Fibroblast of villous mesenchyme (primary cell): ENCODE measurements around the gene RPA3. TPM values are rescaled to one million over a fixed set of nuclear protein-coding genes. Genes with fewer than 3 reads are reported as not detected.

ENCODE experiments used
- DNase-seq: peaks from one replicate; pipeline ENCODE4 v3.0.0-alpha.2; 2010; ENCODE audit warnings: low read depth
- H3K4me3 ChIP-seq: 2 replicates; pipeline ENCODE4 v1.5.1; 2011; ENCODE audit warnings: low read depth, mild to moderate bottlenecking, low read length
- CTCF ChIP-seq: IDR thresholded peaks from 2 replicates; pipeline ENCODE4 v1.5.1; 2012; ENCODE audit warnings: low read depth, mild to moderate bottlenecking, low read length; ENCODE audit not compliant: insufficient read depth
- total RNA-seq: library from RNA; depleted of rRNA; stranded (reverse); fragments of >200 nt; gene quantifications from 2 replicates; pipeline ENCODE4 v1.2.3, GENCODE V29; 2012

RPA3 gene
- total RNA-seq, 1 donor, result 24.6 TPM

GRCh38 chr7:7639847-7640220, 78.6 kb downstream of the RPA3 start:
- DNase-seq, result peak; percentile 36
- no peak for TF ChIP-seq CTCF
- H3K4me3 ChIP-seq, result peak overlapping the region; percentile 98

- H3K4me3 ChIP-seq, result peak overlapping the region; percentile 98
- no peak for DNase-seq
- TF ChIP-seq CTCF, result no peak
Observed at GRCh38 chr7:7639421-7639820, 79.0 kb downstream of the RPA3 start.

- H3K4me3 ChIP-seq, result no peak overlapping the region
- no peak for TF ChIP-seq CTCF
- no peak for DNase-seq
Observed at GRCh38 chr7:7630626-7631329, 87.6 kb downstream of the RPA3 start.

GRCh38 chr7:7628476-7628875, 89.9 kb downstream of the RPA3 start:
- TF ChIP-seq CTCF, result no peak
- no peak for DNase-seq
- H3K4me3 ChIP-seq, result no peak overlapping the region

- H3K4me3 ChIP-seq, result no peak overlapping the region
- TF ChIP-seq CTCF, result no peak
- DNase-seq, result no peak
Observed at GRCh38 chr7:7620644-7621210, 97.7 kb downstream of the RPA3 start.

GRCh38 chr7:7620236-7620635, 98.2 kb downstream of the RPA3 start:
- H3K4me3 ChIP-seq, result no peak overlapping the region
- no peak for DNase-seq
- no peak for TF ChIP-seq CTCF

GRCh38 chr7:7618410-7618809, 100.0 kb downstream of the RPA3 start:
- no peak for DNase-seq
- H3K4me3 ChIP-seq, result no peak overlapping the region
- TF ChIP-seq CTCF, result no peak
